AG04450 (cell line): Measurements from ENCODE around the gene FAM209B. TPM values are rescaled to one million over a fixed set of nuclear protein-coding genes. Genes with fewer than 3 reads are reported as not detected.

Source experiments
- CTCF ChIA-PET: fragments of 300-600, 350-600 bp; formaldehyde crosslinking; extraction: SDS; loops from one replicate; lab custom pipeline; 2022; ENCODE audit warnings: antibody characterized with exemption, inconsistent platforms; lab: Charles Lee
- POLR2A ChIA-PET: fragments of 350-600 bp; formaldehyde crosslinking; extraction: SDS; loops from one replicate; lab custom pipeline; 2021; ENCODE audit warnings: antibody characterized with exemption, inconsistent platforms; lab: Yijun Ruan, JAX
- DNase-seq: peaks from one replicate; pipeline ENCODE4 v3.0.0-alpha.2; 2011; ENCODE audit warnings: low read depth, low spot score
- H3K27ac ChIP-seq: one replicate; pipeline ENCODE4 v1.5.1; 2012; ENCODE audit warnings: low read depth, low read length, control low read depth
- H3K27me3 ChIP-seq: one replicate; pipeline ENCODE4 v1.6.0; 2012; ENCODE audit warnings: low read length; ENCODE audit not compliant: control insufficient read depth, insufficient read depth
- H3K4me3 ChIP-seq: 2 replicates; pipeline ENCODE4 v1.5.1; 2011; ENCODE audit warnings: mild to moderate bottlenecking, low read depth, low read length, control low read depth
- H3K9me3 ChIP-seq: 2 replicates; pipeline ENCODE4 v1.5.1; 2012; ENCODE audit warnings: low read length; ENCODE audit not compliant: control insufficient read depth, insufficient read depth
- CTCF ChIP-seq: IDR thresholded peaks from 2 replicates; pipeline ENCODE4 v1.5.1; 2011; ENCODE audit warnings: low read depth, low read length, control low read depth, inconsistent platforms
- polyA plus RNA-seq: library from polyadenylated mRNA; depleted of rRNA; stranded (reverse); fragments of >200 nt; gene quantifications from 2 replicates; pipeline ENCODE4 v1.2.3, GENCODE V29; 2011; rRNA removed

Gene FAM209B
- polyA plus RNA-seq, 1 experiment, result 0.35 TPM

- ChIA-PET CTCF (no interaction called here), POLR2A (no interaction called here)
- H3K4me3 ChIP-seq, result no peak overlapping the region
- DNase-seq, result no peak
- no peaks in the 10 kb centered on the region for H3K9me3 ChIP-seq
- TF ChIP-seq CTCF, result no peak
- peaks cover 8% of the 10 kb centered on the region for H3K27me3 ChIP-seq
- no peak overlapping the region for H3K27ac ChIP-seq
Observed at GRCh38 chr20:56582542-56582941, 49.5 kb downstream of the FAM209B start.

- no peak for DNase-seq
- Histone ChIP-seq H3K27me3 (peaks cover 6% of the 10 kb centered on the region), H3K27ac (no peak overlapping the region), H3K9me3 (no peaks in the 10 kb centered on the region), H3K4me3 (no peak overlapping the region)
- TF ChIP-seq CTCF, result no peak
- ChIA-PET CTCF (no interaction called here), POLR2A (no interaction called here)
Observed at GRCh38 chr20:56584916-56585315, 51.9 kb downstream of the FAM209B start.

Other genes starting within 250 kb of the FAM209B start
- 72.6 and 81.0 TPM in 2 replicates for gene FAM210B, start 174.3 kb upstream of the FAM209B start, polyA plus RNA-seq
- gene AURKA, start 141.0 kb upstream of the FAM209B start, polyA plus RNA-seq, result 28.5 and 31.0 TPM in 2 replicates
- 70.9 and 74.4 TPM in 2 replicates for gene CSTF1, start 140.6 kb upstream of the FAM209B start, polyA plus RNA-seq
- 36.8 and 41.0 TPM in 2 replicates for gene CASS4, start 121.0 kb upstream of the FAM209B start, polyA plus RNA-seq
- gene RTF2, start 64.6 kb upstream of the FAM209B start, polyA plus RNA-seq, result 147 TPM in 2 replicates
- 0.17 TPM in 1 of 2 replicates, not detected in the other for gene FAM209A, start 8.5 kb upstream of the FAM209B start, polyA plus RNA-seq
- 0.07 TPM in 1 of 2 replicates, not detected in the other for gene TFAP2C, start 96.1 kb downstream of the FAM209B start, polyA plus RNA-seq